ENCODE measurements around the gene ZNF521. TPM values are rescaled to one million over a fixed set of nuclear protein-coding genes. Genes with fewer than 3 reads are reported as not detected.
A peak's percentile ranks its signal among the peaks of the same experiment; 100 is the strongest.

ZNF521 gene
- total RNA-seq, 1 donor from 2014 or later = 48.0 TPM

DNA sequence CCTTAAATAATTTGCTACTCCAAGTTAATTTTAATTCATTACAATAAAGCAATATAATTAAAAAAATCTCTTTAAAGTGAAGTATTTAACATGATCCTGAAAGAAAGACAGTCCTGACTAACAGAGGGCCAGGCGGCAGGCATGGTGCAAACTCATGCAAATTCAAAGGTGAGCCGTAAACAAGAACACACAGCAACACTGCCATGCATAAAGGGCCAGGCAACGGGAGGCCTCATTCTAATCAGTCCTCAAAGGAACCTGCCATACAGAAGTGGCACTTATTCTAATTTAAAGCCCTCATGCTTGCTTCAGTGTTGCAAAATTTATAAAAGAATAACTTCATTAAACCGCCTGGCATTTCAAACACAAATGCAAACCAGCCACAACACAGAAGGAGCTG, 277.0 kb downstream of the ZNF521 start:
- Mint-ChIP-seq H3K36me3 (ENCODE audit: low read depth, unreplicated experiment) (peaks cover 1% of the 10 kb centered on the region), H3K27ac (ENCODE audit: unreplicated experiment) (no peak overlapping the region), H3K27me3 (ENCODE audit: low read depth, unreplicated experiment) (no peaks in the 10 kb centered on the region), H3K4me1 (ENCODE audit: low read depth, unreplicated experiment) (peaks cover 11% of the 10 kb centered on the region), H3K9me3 (ENCODE audit: unreplicated experiment) (no peaks in the 10 kb centered on the region), H3K4me3 (ENCODE audit: unreplicated experiment) (no peak overlapping the region)
- no peak overlapping the region for H3K9ac ChIP-seq (ENCODE audit: low read length)
- no peaks in the 10 kb centered on the region for H4K20me1 ChIP-seq (ENCODE audit: insufficient read depth, low read length)
- FAIRE-seq (no peak), DNase-seq (ENCODE audit: low read depth) (no peak)
- H3K79me2 ChIP-seq (ENCODE audit: insufficient read depth, low read length) = no peaks in the 10 kb centered on the region
- H3K27ac ChIP-seq (ENCODE audit: low read depth, low read length) = no peak overlapping the region
- H2AFZ ChIP-seq (ENCODE audit: low read depth, low read length) = no peak overlapping the region
- no peaks in the 10 kb centered on the region for H3K36me3 ChIP-seq (ENCODE audit: insufficient read depth, low read length)
- H3K9me3 ChIP-seq (ENCODE audit: insufficient read depth, low read depth, low read length) = no peaks in the 10 kb centered on the region
- TF ChIP-seq, protein P1, sequence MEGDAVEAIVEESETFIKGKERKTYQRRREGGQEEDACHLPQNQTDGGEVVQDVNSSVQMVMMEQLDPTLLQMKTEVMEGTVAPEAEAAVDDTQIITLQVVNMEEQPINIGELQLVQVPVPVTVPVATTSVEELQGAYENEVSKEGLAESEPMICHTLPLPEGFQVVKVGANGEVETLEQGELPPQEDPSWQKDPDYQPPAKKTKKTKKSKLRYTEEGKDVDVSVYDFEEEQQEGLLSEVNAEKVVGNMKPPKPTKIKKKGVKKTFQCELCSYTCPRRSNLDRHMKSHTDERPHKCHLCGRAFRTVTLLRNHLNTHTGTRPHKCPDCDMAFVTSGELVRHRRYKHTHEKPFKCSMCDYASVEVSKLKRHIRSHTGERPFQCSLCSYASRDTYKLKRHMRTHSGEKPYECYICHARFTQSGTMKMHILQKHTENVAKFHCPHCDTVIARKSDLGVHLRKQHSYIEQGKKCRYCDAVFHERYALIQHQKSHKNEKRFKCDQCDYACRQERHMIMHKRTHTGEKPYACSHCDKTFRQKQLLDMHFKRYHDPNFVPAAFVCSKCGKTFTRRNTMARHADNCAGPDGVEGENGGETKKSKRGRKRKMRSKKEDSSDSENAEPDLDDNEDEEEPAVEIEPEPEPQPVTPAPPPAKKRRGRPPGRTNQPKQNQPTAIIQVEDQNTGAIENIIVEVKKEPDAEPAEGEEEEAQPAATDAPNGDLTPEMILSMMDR (IDR thresholded peaks at IDR 0.05; ENCODE audit: insufficient read depth, low read depth, low read length) = no peak
- no peak for TF ChIP-seq EZH2 (IDR thresholded peaks at IDR 0.05; ENCODE audit: insufficient read depth, low read length)
- no peak overlapping the region for H3K4me3 ChIP-seq (ENCODE audit: insufficient read depth, low read depth, low read length)
- no peaks in the 10 kb centered on the region for H3K4me1 ChIP-seq (ENCODE audit: insufficient read depth, low read length)
- no peaks in the 10 kb centered on the region for H3K27me3 ChIP-seq (ENCODE audit: insufficient read depth, low read length)
- no peak overlapping the region for H3K4me2 ChIP-seq (ENCODE audit: low read length)

DNA sequence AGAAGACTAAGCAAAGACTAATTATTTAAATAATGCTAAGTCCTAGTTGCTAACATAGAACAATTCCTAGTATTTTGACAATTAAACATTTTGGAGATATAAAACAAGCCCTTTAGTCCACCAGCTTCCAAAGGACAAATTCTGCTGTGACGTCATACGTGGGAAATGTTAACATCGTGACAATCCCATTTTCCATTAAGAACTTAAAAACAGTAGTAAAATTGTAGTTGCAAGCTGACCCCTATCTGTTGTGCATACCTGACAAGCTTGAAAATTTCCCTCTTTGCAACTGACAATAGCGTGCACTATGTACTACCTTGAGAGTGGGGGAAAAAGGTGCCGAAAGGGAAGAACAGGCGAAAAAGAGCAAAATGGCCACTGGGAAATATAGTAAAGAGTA, 279.8 kb downstream of the ZNF521 start:
- no peak for FAIRE-seq
- H3K36me3 Mint-ChIP-seq (ENCODE audit: low read depth, unreplicated experiment) = peaks cover 1% of the 10 kb centered on the region
- H3K4me1 Mint-ChIP-seq (ENCODE audit: low read depth, unreplicated experiment) = peaks cover 10% of the 10 kb centered on the region
- no peak for DNase-seq (ENCODE audit: low read depth)
- H3K9me3 Mint-ChIP-seq (ENCODE audit: unreplicated experiment) = no peaks in the 10 kb centered on the region
- Histone ChIP-seq H3K4me1 (ENCODE audit: insufficient read depth, low read length) (no peaks in the 10 kb centered on the region), H3K4me3 (ENCODE audit: insufficient read depth, low read depth, low read length) (no peak overlapping the region), H3K9me3 (ENCODE audit: insufficient read depth, low read depth, low read length) (no peaks in the 10 kb centered on the region), H3K36me3 (ENCODE audit: insufficient read depth, low read length) (no peaks in the 10 kb centered on the region), H4K20me1 (ENCODE audit: insufficient read depth, low read length) (no peaks in the 10 kb centered on the region), H3K27me3 (ENCODE audit: insufficient read depth, low read length) (no peaks in the 10 kb centered on the region), H2AFZ (ENCODE audit: low read depth, low read length) (no peak overlapping the region), H3K79me2 (ENCODE audit: insufficient read depth, low read length) (no peaks in the 10 kb centered on the region), H3K27ac (ENCODE audit: low read depth, low read length) (no peak overlapping the region), H3K4me2 (ENCODE audit: low read length) (no peak overlapping the region), H3K9ac (ENCODE audit: low read length) (no peak overlapping the region)
- H3K4me3 Mint-ChIP-seq (ENCODE audit: unreplicated experiment) = no peak overlapping the region
- no peak for TF ChIP-seq EZH2 (IDR thresholded peaks at IDR 0.05; ENCODE audit: insufficient read depth, low read length)
- TF ChIP-seq, protein P1 (IDR thresholded peaks at IDR 0.05; ENCODE audit: insufficient read depth, low read depth, low read length) = no peak
- no peak overlapping the region for H3K27ac Mint-ChIP-seq (ENCODE audit: unreplicated experiment)
- H3K27me3 Mint-ChIP-seq (ENCODE audit: low read depth, unreplicated experiment) = no peaks in the 10 kb centered on the region

DNA sequence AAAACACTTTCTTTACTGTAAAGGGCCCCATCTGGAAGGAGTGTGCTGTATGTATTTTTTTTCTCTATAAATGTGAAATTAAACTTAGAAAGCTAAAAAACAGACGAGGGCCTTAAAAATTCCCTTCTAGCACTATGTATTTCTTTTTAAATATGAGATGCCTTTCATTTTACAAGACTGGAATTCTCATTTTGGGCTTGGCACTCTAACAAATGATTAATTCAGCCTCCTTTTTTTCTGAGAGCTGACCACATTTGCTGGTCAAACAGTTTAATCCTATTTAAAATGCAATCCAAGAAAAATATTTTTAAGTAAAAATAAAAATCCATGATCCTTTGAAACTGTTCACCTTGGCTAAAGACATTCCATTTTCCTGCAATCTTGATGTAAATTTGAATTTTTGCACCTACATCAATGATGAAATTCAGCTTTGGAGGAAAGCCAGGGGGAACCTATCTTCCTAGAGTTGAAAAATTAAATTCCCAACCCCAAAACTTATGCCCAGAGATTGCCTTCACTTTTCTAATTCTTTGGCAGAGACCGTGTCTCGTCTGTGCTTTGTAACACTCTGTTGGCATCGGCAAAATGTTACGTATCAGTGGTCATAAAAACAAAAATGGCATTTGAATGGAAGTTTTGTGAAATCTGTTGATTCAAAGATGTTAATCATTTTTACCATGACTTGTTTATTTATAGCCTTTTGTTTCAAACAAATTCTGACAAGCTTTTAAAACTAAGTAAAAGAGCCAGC, 284.5 kb downstream of the ZNF521 start:
- Histone ChIP-seq H3K9ac (ENCODE audit: low read length) (no peak overlapping the region), H4K20me1 (ENCODE audit: insufficient read depth, low read length) (no peaks in the 10 kb centered on the region), H3K79me2 (ENCODE audit: insufficient read depth, low read length) (no peaks in the 10 kb centered on the region), H3K4me3 (ENCODE audit: insufficient read depth, low read depth, low read length) (no peak overlapping the region), H3K27me3 (ENCODE audit: insufficient read depth, low read length) (no peaks in the 10 kb centered on the region), H3K4me1 (ENCODE audit: insufficient read depth, low read length) (no peaks in the 10 kb centered on the region), H3K36me3 (ENCODE audit: insufficient read depth, low read length) (no peaks in the 10 kb centered on the region), H3K9me3 (ENCODE audit: insufficient read depth, low read depth, low read length) (no peaks in the 10 kb centered on the region), H3K27ac (ENCODE audit: low read depth, low read length) (no peak overlapping the region), H2AFZ (ENCODE audit: low read depth, low read length) (no peak overlapping the region), H3K4me2 (ENCODE audit: low read length) (no peak overlapping the region)
- H3K36me3 Mint-ChIP-seq (ENCODE audit: low read depth, unreplicated experiment) = no peaks in the 10 kb centered on the region
- FAIRE-seq = no peak
- H3K27me3 Mint-ChIP-seq (ENCODE audit: low read depth, unreplicated experiment) = no peaks in the 10 kb centered on the region
- peak; percentile 21 for DNase-seq (ENCODE audit: low read depth)
- no peak overlapping the region for H3K27ac Mint-ChIP-seq (ENCODE audit: unreplicated experiment)
- no peak overlapping the region for H3K4me3 Mint-ChIP-seq (ENCODE audit: unreplicated experiment)
- H3K9me3 Mint-ChIP-seq (ENCODE audit: unreplicated experiment) = no peaks in the 10 kb centered on the region
- peaks cover 4% of the 10 kb centered on the region for H3K4me1 Mint-ChIP-seq (ENCODE audit: low read depth, unreplicated experiment)
- TF ChIP-seq, protein P1 (IDR thresholded peaks at IDR 0.05; ENCODE audit: insufficient read depth, low read depth, low read length) = no peak
- no peak for TF ChIP-seq EZH2 (IDR thresholded peaks at IDR 0.05; ENCODE audit: insufficient read depth, low read length)
